Measurements from ENCODE around the gene SLC23A2.
"Not testable (repeated sequence)": the region's sequence is repeated elsewhere in the genome, so short reads cannot be mapped to it uniquely, and the experiment has no call there.

SLC23A2 gene

GRCh38 chr20:5024982-5025381 lies 23.7 kb upstream of the SLC23A2 start:
- no peak for TF ChIP-seq ZNF565 (CRISPR knock-in tag; conservative IDR thresholded peaks at IDR 0.05; ENCODE audit: low read depth)
- no peak for TF ChIP-seq TCF4 (CRISPR knock-in tag; IDR thresholded peaks at IDR 0.05; ENCODE audit: borderline replicate concordance)
- no peak for TF ChIP-seq PATZ1 (CRISPR knock-in tag; IDR thresholded peaks at IDR 0.05; ENCODE audit: borderline replicate concordance)
- no peak for TF ChIP-seq BACH2 (CRISPR knock-in tag; IDR thresholded peaks at IDR 0.05; ENCODE audit: borderline replicate concordance)
- no peak for TF ChIP-seq ZFP30 (CRISPR knock-in tag; IDR thresholded peaks at IDR 0.05)
- TF ChIP-seq CREB5 (CRISPR knock-in tag; IDR thresholded peaks at IDR 0.05; ENCODE audit: low read depth): no peak
- no peak for TF ChIP-seq GLIS3 (CRISPR knock-in tag; IDR thresholded peaks at IDR 0.05)
- no peak for TF ChIP-seq TSHZ2 (CRISPR knock-in tag; IDR thresholded peaks at IDR 0.05)
- no peak for TF ChIP-seq TOX (CRISPR knock-in tag; IDR thresholded peaks at IDR 0.05; ENCODE audit: borderline replicate concordance)
- no peak for TF ChIP-seq ZNF70 (CRISPR knock-in tag; IDR thresholded peaks at IDR 0.05)
- no peak for TF ChIP-seq CSDC2 (CRISPR knock-in tag; IDR thresholded peaks at IDR 0.05)
- TF ChIP-seq OSR1 (CRISPR knock-in tag; IDR thresholded peaks at IDR 0.05): no peak
- TF ChIP-seq ISL1 (CRISPR knock-in tag; IDR thresholded peaks at IDR 0.05): no peak
- no peak for ATAC-seq

GRCh38 chr20:5024103-5024502 lies 22.8 kb upstream of the SLC23A2 start:
- no peak for ATAC-seq
- TF ChIP-seq ZC3H10 (CRISPR knock-in tag; IDR thresholded peaks at IDR 0.05) (no peak), ZNF565 (CRISPR knock-in tag; conservative IDR thresholded peaks at IDR 0.05; ENCODE audit: low read depth) (no peak), TOX (CRISPR knock-in tag; IDR thresholded peaks at IDR 0.05; ENCODE audit: borderline replicate concordance) (no peak), RARB (CRISPR knock-in tag; IDR thresholded peaks at IDR 0.05) (no peak), CSDC2 (CRISPR knock-in tag; IDR thresholded peaks at IDR 0.05) (no peak), PPARA (CRISPR knock-in tag; IDR thresholded peaks at IDR 0.05; ENCODE audit: borderline replicate concordance) (no peak), ZFP30 (CRISPR knock-in tag; IDR thresholded peaks at IDR 0.05) (no peak), CSRNP3 (CRISPR knock-in tag; IDR thresholded peaks at IDR 0.05) (no peak), TSHZ2 (CRISPR knock-in tag; IDR thresholded peaks at IDR 0.05) (no peak), OSR1 (CRISPR knock-in tag; IDR thresholded peaks at IDR 0.05) (no peak)

GRCh38 chr20:5023171-5023570 lies 21.9 kb upstream of the SLC23A2 start:
- not testable (repeated sequence) for ATAC-seq

GRCh38 chr20:5020760-5021159 lies 19.4 kb upstream of the SLC23A2 start:
- TF ChIP-seq BACH2 (CRISPR knock-in tag; IDR thresholded peaks at IDR 0.05; ENCODE audit: borderline replicate concordance) (no peak), ISL1 (CRISPR knock-in tag; IDR thresholded peaks at IDR 0.05) (no peak), CSDC2 (CRISPR knock-in tag; IDR thresholded peaks at IDR 0.05) (no peak), SNAI2 (CRISPR knock-in tag; IDR thresholded peaks at IDR 0.05) (no peak)
- ATAC-seq: no peak

Measured in SK-N-SH treated with all-trans-retinoic acid at 6 μM for 48 hours (cell line).